HL-60/S4 treated with retinoic acid at 250 ng/mL for 4 days and 3 days (cell line): Measurements from ENCODE around the gene ZNF418.
"Not testable (repeated sequence)": the region's sequence is repeated elsewhere in the genome, so short reads cannot be mapped to it uniquely, and the experiment has no call there.

Source experiments
- in situ Hi-C: fragments of 300-500 bp; cut with MboI; formaldehyde crosslinking; loops from 2 replicates; pipeline ENCODE4 v1.7.0; 2022; ENCODE audit warnings: low sequenced_read_pairs

Gene ZNF418

GRCh38 chr19:57890706-57891105 lies 44.5 kb downstream of the ZNF418 start:
- in situ Hi-C loops: not testable (repeated sequence)

GRCh38 chr19:57888560-57889231 lies 46.5 kb downstream of the ZNF418 start, which contains the start of gene ZNF814:
Gene ZNF814 (minus strand): TSS chr19:57889037. CDS start chr19:57888802, 235 bp downstream.
- in situ Hi-C loops: no loop called here

GRCh38 chr19:57888107-57888559 lies 47.1 kb downstream of the ZNF418 start:
- in situ Hi-C loops: no loop called here

GRCh38 chr19:57887195-57887941 lies 47.8 kb downstream of the ZNF418 start:
- in situ Hi-C loops: no loop called here

- in situ Hi-C loops: no loop called here
These were observed 49.2 kb downstream of the ZNF418 start for GRCh38 chr19:57886046-57886445.

GRCh38 chr19:57873883-57874799 lies 61.1 kb downstream of the ZNF418 start:
- in situ Hi-C loops: not testable (repeated sequence)

- in situ Hi-C loops: no loop called here
These were observed 62.8 kb downstream of the ZNF418 start for GRCh38 chr19:57872450-57872849.
